Activated CD4-positive, alpha-beta T cell treated with anti-CD3 and anti-CD28 coated beads for 4 hours (primary cell): ENCODE data around the gene SEPTIN5.

Experiments
- DNase-seq, 2 donors: peaks; one replicate each; pipeline ENCODE4 v3.0.0-alpha.2; 2020

SEPTIN5 gene

DNA sequence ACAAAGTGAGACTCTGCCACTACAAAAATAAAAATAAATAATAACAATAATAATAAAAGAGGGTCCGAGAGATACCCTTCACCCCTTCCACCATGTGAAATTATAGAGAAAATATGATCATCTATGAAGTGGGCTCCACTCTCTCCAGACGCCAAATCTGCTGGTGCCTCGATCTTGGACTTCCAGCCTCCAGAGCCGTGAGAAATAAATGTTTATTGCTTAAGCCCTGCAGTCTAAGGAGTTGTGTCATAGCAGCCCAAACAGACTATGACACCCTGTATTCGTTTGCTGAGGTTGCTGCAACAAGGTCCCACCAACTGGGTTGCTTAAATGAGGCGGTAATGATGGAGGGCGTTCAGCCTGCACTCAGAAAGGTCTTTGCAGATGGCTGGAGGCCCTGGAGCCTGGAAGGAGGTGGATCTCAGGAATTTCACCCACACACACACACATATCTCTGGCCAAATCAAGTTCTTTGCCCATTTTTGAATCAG is 7.6 kb upstream of the SEPTIN5 start:
- no peak for DNase-seq

DNA sequence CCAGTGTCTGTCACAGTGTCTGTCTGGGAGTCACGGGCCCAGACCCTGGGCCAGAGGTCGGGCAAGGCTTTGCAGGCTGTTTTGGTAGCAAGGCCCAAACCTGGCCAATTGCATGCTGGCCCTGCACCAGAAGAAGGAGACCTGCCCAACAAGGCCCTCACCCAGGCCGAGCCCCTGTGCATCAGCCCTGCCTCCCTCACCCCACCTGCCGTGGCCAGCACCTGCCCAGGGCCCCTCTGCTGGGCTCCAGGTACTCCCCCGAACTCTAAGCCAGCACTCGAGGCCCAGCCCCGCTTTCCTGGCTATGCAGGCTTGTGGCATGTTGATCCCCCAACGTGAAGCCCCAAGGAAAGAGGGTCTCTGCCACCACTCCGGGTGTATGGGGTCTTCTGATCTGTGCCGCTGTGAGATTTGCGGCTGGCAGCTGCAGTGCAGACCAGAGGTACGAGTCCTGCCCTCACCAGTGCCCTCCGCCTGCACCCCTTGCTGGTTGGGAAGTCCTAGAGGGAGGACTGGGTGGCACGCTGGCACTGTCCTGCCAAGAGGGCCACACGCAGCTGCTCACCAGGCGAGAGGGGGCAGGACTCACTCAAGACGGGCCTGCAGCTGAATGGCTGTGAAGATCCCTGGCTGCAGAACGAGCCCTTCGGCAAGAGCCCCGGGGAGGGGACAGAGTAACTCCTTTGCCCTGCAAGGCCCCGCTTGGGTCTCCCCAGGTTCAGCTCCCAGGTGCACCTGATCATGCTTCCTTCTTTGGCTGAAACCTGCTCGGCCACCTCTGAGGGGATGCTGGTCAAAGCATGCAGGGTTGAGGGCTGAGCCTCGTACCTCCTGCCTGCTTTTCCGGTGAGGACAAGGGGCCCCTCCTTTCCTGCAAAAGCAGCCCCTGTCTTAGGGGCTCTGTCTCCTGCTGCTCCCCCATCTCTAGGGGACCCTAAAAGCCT is 6.7 kb upstream of the SEPTIN5 start:
- DNase-seq, result no peak

DNA sequence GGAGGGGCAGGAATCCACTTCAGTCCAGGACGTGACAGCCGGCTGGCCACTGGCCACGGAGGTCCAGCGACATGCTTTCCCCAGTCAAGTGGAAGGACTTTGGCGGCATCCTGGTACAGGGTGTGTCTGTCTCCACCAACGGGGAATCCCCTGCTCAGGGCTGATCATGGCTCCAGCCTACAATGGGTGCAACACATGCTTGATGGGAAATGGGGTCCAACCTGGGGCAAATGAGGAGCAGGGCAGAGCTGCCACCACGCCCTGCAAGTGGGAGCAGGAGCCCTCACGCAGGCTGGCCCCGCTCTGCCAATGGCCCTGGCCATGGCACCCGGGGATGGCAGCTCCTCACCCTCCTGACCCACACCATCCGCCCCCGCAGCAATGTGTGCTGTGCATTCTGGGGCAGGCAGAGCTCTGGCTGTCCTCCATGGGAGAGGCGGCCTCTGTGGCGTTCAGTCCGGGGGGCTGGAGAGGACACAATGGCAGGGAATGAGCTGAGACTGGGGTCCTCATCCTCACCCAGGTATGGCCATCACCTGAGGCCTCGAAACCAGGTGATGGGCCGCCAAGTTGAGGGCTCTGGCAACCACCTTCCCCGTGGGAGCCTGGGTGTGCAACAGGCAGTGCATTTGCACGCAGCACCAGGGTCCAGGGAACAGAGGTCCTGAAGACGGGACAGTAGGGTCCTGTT is 5.8 kb upstream of the SEPTIN5 start:
- DNase-seq, result no peak

DNA sequence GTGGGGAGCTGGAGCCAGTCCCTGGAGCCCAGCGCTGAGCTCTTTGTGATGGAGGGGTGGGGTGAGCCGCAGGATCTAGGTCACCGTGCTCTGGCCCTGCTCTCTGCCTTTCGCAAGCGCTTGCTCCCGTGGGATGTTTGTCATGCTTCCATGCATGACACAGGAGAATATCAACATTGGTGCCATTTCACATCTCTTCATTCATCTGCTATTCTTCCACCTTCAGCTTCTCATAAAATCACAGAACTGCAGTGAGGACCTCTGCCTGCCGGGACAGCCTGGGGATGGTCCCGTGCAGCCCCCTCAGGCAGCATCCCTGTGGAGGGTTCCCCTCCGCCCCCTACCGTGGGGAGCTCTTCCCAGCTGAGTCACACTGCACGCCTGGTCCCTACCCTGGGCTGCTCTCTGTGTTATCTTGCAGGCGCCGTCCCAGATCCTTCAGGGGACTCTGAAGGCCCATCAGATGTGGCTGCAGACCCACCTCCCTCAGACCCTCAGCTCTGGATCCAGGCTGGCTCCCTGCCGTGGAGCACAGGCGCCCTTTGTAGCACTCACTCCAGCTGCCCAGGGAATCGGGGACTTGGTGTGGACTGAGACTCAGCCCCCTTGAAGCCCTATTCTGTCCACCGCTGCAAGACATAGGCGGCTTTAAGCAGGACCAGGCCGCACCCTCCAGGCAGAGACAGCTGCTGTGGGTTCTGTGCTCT is 5.1 kb upstream of the SEPTIN5 start:
- no peak for DNase-seq

DNA sequence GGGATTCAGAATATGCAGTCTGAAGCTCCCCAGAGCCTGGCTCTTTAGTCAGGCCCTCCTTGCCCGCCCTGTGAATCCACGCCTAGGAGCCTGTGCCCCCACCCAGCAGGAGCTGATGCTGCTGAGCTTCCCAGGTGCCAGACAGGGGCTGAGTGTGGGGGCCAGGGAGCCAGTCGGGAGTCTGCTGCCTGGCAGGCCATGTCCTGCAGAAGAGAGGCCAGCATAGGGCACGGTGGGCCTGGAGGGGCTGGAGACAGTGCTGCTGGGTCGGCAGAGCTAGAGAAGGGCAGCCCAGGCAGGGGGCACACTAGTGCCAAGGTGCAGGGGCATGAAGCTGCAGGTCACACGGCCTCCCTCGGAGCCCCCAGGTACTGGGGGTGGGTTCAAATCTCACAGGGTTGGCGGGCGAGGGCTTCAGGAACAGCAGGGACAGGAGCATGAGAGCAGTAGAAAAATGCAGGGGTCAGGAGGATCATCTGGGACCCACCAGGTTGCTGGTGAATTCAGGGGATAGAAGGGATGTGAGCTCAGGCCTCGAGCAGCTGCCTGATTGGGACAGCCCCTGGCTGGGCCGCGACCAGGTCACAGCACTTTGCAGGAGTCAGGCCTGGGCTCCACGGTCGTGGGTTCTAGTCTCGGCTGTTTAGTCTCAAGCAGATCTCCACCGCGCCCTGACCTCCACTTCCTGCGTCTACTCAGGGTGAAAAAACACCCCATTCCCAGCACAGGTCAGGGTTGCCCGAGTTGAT is 4.1 kb upstream of the SEPTIN5 start:
- no peak for DNase-seq

DNA sequence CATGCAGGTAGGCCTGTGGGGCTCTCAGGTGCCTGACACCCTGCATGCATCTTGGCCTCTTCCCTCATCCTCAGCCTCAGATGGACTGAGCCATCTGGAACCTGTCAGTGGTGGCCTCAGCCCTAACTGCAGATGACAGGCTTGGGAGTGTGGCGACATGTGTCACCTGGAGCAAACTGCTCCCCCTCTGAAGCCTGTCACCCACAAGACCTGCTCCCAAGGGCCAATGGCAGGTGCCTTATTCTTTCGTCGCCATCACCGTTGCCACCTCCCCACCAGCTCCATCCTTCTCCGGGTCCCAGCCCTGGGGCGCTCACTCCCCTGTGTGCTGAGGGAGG is 3.6 kb upstream of the SEPTIN5 start:
- no peak for DNase-seq

DNA sequence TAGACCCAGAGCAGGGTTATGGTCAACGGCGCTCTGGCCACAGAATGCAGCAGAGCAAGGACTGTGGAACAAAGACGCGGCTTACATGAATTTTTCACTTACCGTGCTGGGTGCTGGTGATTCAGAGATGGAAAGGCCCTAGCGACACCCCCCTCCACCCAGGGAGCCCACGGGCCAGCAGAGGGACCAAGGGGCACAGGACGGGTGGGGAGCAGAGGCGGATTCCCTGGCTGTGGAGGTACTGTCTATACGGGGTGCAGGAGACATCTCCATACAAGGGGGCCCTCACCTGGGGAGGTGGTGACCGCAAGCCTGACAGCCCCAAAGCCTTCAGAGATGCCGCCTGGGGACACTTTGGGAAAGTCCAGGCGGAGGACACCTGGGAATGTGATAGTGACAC is 1.1 kb upstream of the SEPTIN5 start:
- no peak for DNase-seq

DNA sequence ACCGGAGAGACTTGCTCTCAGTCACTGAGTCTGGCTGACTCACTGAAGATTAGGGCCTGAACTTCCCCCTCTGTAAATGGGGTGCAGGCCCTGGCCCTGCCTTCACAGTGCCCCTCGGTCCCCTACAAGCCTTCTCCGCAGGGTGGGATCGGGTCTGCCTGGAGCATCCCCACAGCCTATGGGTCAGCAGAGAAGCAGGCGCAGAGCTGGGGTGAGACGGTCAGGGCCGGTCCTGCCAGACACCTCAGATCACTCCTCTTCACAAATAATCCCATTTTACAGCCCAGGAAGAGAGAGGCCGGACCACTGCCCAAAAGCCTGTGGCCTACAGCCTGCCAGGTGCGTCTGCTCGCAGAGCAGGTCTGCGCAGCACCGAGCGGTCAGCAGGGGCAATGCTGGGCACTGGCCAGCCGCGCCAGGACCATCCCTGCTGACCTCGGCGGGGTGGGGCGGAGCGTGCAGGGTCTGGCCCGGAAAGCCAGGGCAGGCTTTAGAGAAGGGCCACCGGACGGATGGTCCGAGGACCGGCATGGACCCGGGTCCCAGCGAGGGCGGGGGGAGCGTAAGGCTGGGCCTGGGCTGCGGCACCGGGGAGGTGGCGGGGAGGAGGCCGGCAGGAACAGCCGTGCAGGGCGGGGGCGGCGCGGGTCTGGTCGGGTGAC is 522 bp upstream of the SEPTIN5 start:
- DNase-seq, result no peak

DNA sequence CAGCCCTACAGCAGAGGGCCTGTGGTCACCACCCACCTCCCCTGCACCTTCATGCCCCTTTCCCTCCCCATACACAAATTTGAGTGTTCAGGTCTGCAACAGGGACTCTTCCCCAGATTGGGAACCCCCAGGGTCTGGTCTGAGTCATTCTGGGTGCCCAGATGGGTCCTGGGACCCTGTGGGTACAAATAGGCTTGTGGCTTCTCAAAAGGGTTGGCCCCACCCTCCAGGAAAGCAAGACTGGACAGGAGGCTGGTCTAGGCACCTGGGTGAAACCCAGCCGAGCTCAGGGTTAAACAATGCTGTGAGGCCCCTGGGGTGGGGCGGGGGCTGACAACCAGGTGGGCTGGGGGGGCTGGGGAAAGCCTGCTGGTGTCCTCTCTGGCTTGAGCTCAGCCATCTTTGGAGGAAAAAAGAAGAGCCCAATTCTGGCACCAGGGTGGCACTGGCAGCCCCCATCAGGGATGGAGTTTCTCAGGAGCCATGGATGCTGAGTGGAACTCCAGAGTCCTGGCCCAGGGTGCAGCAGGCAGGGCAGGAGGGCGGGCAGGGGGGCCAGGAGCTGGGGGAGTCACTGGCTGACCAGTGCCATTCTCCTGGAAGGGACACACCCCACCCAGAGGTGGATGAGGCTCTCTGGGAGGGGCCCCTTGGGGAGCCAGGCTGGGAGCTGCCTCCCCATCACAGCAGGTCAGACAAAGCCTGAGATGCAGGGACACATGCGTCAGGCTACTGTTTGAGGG is 1.1 kb downstream of the SEPTIN5 start:
- no peak for DNase-seq

DNA sequence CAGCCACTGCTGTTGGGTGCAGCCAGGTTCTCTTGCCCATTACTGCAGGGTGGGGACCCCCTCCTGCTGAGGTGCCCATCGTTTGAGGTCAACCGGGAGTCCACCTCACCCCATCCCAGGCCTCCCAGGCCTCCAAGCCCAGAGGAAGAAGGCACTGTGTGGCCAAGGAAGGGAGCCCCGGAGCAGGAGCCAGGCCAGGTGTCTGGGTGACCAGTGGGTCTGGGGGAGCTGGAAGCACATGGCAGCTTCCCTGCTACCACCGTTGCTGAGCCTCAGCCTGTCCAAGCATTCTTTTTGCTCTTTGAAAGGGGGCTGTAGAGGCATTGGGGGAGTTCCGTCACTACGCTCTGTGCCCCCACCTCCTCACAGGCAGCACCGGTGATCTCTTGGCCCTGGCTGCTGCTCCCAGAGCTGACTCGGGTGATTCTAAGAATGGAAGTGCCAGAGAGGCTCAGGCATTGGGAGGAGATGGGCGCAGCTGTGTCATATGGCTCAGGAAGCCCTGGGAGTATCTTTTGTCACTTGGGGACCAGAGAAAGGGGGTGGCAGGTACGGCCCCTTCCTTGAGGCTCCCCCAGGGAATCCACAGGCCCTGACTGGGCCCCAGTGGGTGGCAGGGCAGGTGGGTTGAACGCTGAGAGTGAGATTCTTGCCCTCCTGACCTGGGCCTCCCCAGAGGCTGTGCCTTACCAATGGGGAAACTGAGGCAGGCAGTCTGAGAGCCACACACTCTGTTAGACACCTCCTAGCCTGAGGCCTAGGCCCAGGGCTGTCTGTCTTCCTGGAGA is 1.9 kb downstream of the SEPTIN5 start:
- DNase-seq, result no peak

DNA sequence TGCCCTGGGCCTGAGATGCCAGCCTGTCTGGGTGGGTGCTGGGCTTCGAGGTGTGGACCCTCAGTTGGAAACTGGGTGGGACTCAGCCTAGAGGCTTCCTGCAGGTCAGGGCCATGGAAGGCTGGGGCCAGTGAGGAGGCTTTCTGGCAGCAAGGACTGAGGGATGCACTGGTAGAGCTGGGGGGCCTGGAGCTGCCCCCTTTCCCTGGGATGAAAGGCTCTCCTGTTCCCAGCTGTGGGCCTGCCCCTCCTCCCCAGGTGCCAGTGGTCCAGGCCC is 2.5 kb downstream of the SEPTIN5 start:
- no peak for DNase-seq

DNA sequence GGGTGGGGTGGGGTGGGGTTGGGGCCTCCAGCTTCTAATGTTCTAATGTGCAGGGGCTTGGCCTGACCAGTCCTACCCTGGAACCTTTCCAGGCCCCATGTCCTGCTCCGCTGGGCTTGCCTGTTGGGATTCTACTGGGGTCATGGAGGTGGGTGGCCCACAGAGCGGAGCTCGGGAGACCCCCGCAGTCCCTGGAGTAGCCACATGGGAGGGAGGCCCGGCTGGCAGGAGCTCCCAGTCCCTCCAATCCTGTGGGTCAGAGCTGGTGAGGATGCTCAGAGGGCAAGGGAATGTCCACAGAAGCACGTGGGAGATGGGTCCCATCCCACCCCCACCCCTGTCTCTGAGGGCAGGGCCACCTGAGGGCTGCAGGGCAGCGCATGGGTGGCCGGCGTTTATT is 2.9 kb downstream of the SEPTIN5 start:
- no peak for DNase-seq

DNA sequence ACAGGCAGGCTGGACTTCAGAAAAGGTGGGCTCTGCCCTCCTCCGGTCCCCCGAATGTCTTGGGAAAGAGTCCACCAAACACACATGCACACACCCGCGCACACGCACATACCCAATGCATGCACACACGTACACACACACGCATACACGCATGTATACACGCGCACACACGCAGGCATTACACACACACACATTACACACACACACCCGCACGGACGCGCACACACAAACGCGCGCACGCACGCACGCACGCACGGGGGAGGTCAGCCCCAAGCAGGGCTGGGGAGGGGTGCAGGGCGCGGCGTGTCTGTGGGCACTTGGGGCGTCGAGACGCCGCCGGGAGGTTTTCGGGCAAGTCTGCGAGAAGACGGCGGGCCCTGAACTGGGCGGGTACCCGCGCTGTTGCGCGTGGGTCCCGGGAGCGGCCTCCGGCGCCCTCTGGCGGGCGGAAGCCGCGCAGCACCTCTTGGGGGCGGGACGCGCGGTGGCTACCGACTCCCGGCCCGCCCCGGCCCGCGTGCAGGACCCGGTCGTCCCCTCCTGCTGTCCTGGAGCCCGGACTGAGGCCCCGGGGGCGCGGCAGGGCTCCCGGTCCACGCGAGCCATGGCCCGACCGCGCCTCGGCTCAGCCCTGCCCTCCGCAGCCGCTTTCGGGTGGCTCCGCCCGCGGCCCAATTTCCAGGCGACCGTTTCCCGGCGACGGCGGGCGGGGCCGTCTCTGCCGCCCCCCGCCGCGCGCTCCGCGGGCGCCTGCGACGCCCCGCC is 3.6 kb downstream of the SEPTIN5 start:
- DNase-seq, result peak; percentile 76 to 80

DNA sequence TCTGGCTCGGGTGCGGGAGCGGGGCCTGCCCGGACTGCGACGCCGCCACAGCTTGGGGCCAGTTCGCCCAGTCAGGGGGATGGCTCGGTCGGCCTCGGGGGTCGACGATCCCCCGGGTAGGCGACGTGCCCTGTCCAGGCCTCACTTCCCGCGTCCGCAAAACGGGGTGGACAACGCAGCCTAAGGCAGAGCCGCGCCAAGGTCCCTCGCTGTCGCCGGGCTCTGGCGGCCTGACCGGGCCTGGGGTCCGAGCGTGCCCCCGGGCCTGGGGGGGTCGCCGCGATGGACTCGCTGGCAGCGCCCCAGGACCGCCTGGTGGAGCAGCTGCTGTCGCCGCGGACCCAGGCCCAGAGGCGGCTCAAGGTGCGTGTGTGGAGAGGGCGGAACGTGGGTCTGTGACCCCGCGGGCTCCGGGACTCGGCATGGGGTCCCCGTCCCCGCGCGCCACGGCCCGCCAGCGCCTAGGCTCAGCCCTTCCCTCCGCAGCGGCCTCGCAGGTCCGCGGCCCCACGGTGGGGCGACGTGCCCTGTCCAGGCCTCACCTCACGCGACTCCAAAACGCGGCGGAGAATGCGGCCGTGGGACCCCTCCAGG is 4.2 kb downstream of the SEPTIN5 start:
- DNase-seq, result no peak

DNA sequence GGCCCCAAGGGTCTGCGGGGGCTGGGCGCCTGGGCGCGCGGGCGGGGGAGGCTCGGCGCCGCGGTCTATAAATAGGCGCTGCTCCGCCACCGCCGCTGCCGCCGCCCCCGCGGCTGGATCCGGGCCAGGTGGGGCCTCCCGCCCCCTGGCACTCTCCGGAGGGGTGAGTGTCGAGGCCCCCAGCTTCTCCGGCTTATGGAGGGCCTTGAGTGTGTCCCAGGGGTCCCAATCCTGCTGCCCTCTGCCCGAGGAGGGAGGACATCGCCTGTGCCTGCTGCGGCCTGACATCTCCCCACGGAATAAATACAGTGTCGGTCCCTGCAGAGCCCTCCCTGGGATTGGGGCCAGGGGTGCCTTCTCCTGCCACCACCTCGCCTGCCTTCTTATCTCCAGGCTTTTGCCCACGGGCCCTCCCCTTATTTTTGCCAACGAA is 4.8 kb downstream of the SEPTIN5 start:
- DNase-seq, result peak; percentile 38 to 52

DNA sequence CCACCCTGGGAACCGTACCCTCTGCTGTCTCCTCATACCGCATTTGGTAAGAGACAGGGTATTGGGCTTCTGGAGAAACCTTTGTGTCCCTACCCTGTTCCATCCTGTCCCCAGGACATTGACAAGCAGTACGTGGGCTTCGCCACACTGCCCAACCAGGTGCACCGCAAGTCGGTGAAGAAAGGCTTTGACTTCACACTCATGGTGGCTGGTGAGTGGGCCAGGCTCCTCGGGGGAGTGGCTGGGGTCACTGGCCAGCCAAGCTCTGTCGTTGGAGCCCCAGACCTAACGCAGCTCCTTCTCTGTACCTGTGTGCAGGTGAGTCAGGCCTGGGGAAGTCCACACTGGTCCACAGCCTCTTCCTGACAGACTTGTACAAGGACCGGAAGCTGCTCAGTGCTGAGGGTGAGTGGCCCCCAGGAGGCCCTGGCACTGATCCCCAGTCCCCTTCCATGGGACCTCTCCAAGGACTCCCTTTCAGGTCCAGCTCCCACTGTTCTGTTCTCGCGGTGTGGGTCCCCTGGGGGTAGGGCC is 5.3 kb downstream of the SEPTIN5 start:
- no peak for DNase-seq

DNA sequence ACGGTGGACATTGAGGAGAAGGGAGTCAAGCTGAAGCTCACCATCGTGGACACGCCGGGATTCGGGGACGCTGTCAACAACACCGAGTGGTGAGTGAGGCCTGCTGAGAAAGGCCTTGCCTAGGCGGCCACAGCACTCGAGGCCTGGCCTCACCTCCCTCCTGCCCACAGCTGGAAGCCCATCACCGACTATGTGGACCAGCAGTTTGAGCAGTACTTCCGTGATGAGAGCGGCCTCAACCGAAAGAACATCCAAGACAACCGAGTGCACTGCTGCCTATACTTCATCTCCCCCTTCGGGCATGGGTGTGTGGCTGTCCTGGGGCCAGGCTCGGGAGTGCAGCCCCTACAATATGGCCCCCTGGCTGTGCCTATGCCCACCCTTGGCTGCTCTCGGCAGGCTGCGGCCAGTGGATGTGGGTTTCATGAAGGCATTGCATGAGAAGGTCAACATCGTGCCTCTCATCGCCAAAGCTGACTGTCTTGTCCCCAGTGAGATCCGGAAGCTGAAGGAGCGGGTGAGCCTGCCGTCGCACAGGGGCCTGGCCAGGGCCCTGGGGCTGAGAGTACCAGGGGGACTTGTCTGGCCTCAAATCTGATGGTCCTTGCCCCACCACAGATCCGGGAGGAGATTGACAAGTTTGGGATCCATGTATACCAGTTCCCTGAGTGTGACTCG is 6.0 kb downstream of the SEPTIN5 start:
- no peak for DNase-seq

DNA sequence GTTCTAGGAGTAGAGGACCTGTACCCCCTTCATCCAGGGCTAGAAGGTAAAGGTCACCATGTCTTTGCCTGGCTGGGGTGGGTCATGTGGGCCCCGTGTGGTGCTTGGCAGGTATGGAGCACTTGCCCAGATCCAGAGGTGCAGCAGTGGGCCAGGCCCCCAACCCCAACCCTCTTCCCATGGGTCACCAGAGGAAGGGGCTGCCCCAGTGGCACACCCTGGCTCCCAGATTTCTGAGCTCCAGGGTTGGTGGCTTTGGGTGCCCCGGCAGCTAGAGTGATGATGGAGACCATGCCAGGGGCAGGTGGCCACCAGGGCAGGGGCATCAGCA is 6.7 kb downstream of the SEPTIN5 start:
- DNase-seq, result no peak
